K562 (cell line): ENCODE data around the gene SLC13A4. TPM values are rescaled to one million over a fixed set of nuclear protein-coding genes. Genes with fewer than 3 reads are reported as not detected.

Experiments used
- BRCA1 ChIP-seq, 2 experiments: fragments of 450-650 bp in 1 of 2; sonication (generic) in 1 of 2; formaldehyde crosslinking in 1 of 2; IDR thresholded peaks; 2 replicates each; pipeline versions ENCODE4 v1.5.0 to v1.6.1; 2017 to 2020; ENCODE audit warnings: mild to moderate bottlenecking in 1 of 2, missing genetic modification reagents in 1 of 2
- CC2D1A ChIP-seq: fragments of 450-650 bp; IDR thresholded peaks from 2 replicates; pipeline ENCODE4 v1.6.1; 2017; ENCODE audit warnings: mild to moderate bottlenecking
- FOXK2 ChIP-seq, 2 experiments: fragments of 450-650 bp; IDR thresholded peaks in 1 of 2; conservative IDR thresholded peaks in 1 of 2; 2 replicates each; pipeline ENCODE4 v1.6.1; 2016; ENCODE audit warnings: low read depth in 2 of 2, mild to moderate bottlenecking in 1 of 2
- NCOA2 ChIP-seq, 2 experiments: fragments of 450-650 bp; IDR thresholded peaks; 2 replicates each; pipeline ENCODE4 v1.6.1; 2018; ENCODE audit warnings: mild to moderate bottlenecking in 2 of 2, moderate library complexity in 1 of 2; ENCODE audit not compliant: partially characterized antibody in 2 of 2
- NFE2 ChIP-seq: IDR thresholded peaks from 2 replicates; pipeline ENCODE4 v1.6.1; 2014; ENCODE audit warnings: antibody characterized with exemption, low read depth
- SMAD2 ChIP-seq: fragments of 150-350 bp; IDR thresholded peaks from 2 replicates; pipeline ENCODE4 v1.6.1; 2014; ENCODE audit warnings: low read depth, mild to moderate bottlenecking, low read length
- SOX6 ChIP-seq: fragments of 450-650 bp; IDR thresholded peaks from 2 replicates; pipeline ENCODE4 v1.6.1; 2014; ENCODE audit warnings: mild to moderate bottlenecking
- SUPT5H ChIP-seq: fragments of 450-650 bp; IDR thresholded peaks from 2 replicates; pipeline ENCODE4 v1.6.1; 2016
- TFAM ChIP-seq: fragments of 250-450 bp; sonication (Bioruptor Pico); conservative IDR thresholded peaks from 2 replicates; pipeline ENCODE4 v1.5.0; 2021; ENCODE audit warnings: mild to moderate bottlenecking, moderate library complexity
- TFAP4 ChIP-seq: sonication (generic); formaldehyde crosslinking; IDR thresholded peaks from 2 replicates; pipeline ENCODE4 v1.8.0; 2022; ENCODE audit warnings: missing genetic modification reagents, mild to moderate bottlenecking, moderate library complexity, borderline replicate concordance
- XRCC3 ChIP-seq: fragments of 450-650 bp; IDR thresholded peaks from 2 replicates; pipeline ENCODE4 v1.6.1; 2017; ENCODE audit warnings: mild to moderate bottlenecking, moderate library complexity
- ZBTB49 ChIP-seq: sonication (generic); formaldehyde crosslinking; IDR thresholded peaks from 2 replicates; pipeline ENCODE4 v1.8.0; 2022; ENCODE audit warnings: missing genetic modification reagents, mild to moderate bottlenecking, borderline replicate concordance
- ZBTB7A ChIP-seq: IDR thresholded peaks from 2 replicates; pipeline ENCODE4 v1.6.1; 2011; ENCODE audit warnings: low read depth, mild to moderate bottlenecking, low read length, moderate library complexity, borderline replicate concordance; ENCODE audit not compliant: control insufficient read depth
- ZNF133 ChIP-seq: fragments of 250-450 bp; sonication (Bioruptor Pico); IDR thresholded peaks from 2 replicates; pipeline ENCODE4 v1.4.0; 2020; ENCODE audit warnings: mild to moderate bottlenecking
- ZNF197 ChIP-seq: fragments of 200-800 bp; sonication (Bioruptor generic); IDR thresholded peaks from 2 replicates; pipeline ENCODE4 v1.6.1; 2016; ENCODE audit warnings: low read depth, missing genetic modification characterization, missing compliant biosample characterization
- ZNF347 ChIP-seq: fragments of 450-650 bp; formaldehyde crosslinking; IDR thresholded peaks from 2 replicates; pipeline ENCODE4 v1.4.0; 2020; ENCODE audit warnings: low read depth, mild to moderate bottlenecking, moderate library complexity
- ZNF407 ChIP-seq: fragments of 450-650 bp; IDR thresholded peaks from 2 replicates; pipeline ENCODE4 v1.6.1; 2016; ENCODE audit warnings: low read depth
- ZNF551 ChIP-seq: fragments of 250-450 bp; sonication (Bioruptor Pico); IDR thresholded peaks from 2 replicates; pipeline ENCODE4 v1.5.0; 2021; ENCODE audit warnings: mild to moderate bottlenecking, moderate library complexity
- polyA plus RNA-seq, 8 experiments: library from polyadenylated mRNA; depleted of rRNA in 4 of 8; stranded (reverse) in 5 of 8; unstranded in 3 of 8; fragments of >200 nt; fragmentation: Nextera tagmentation in 2 of 8; fragmentation: Illumina TruSeq in 1 of 8; extraction: Ambion mirVana in 2 of 8; extraction: Trizol in 1 of 8; gene quantifications; 2 replicates each; pipeline versions ENCODE4 v1.2.1 to v1.2.3, GENCODE V29; 2011 to 2014; ENCODE audit warnings: inconsistent platforms in 1 of 8, missing spikeins in 1 of 8
- total RNA-seq, 7 experiments: library from RNA; depleted of rRNA in 6 of 7; stranded (reverse); fragments of >200 nt in 6 of 7; fragmentation: Illumina TruSeq in 2 of 7; extraction: Trizol in 2 of 7; gene quantifications; 2 replicates each; pipeline versions ENCODE4 v1.2.1 to v1.2.3, GENCODE V29; 2011 to 2021; ENCODE audit warnings: low replicate concordance in 1 of 7

Gene SLC13A4
- total and polyA plus RNA-seq, 9 of the 15 experiments (the other 6 are each of a cell fraction or from before 2014, with no cell fraction given) = 0.11 to 1.0 (median 0.36) TPM

GRCh38 chr7:135664046-135664589 is 63.9 kb downstream of the SLC13A4 start (continued):
- TF ChIP-seq ZNF197 (CRISPR knock-in tag) (no peak), CC2D1A (peak; percentile 84; the same call in 1 of the 2 replicates), ZBTB49 (CRISPR knock-in tag) (no peak), NFE2 (peak; percentile 87), ZBTB7A (no peak), BRCA1 (IDR thresholded peaks at IDR 0.05) (no peak), BRCA1 (CRISPR knock-in tag; IDR thresholded peaks at IDR 0.05) (no peak), ZNF347 (no peak), FOXK2 (conservative IDR thresholded peaks at IDR 0.05 in 1 of 2, IDR thresholded peaks at IDR 0.05 in 1 of 2; ENCODE audit: low read depth in 2 of 2) (peak; percentile 83 to 86), SUPT5H (no peak; the same call in 1 of the 2 replicates), TFAM (CRISPR knock-in tag) (no peak), ZNF407 (no peak), NCOA2 (IDR thresholded peaks at IDR 0.05; ENCODE audit: partially characterized antibody in 2 of 2) (peak in 1 of 2 experiments; percentile 58), XRCC3 (no peak), SOX6 (peak; percentile 91), SMAD2 (no peak), ZNF551 (CRISPR knock-in tag) (no peak), TFAP4 (CRISPR knock-in tag) (no peak), ZNF133 (CRISPR knock-in tag) (no peak)
